ENCODE measurements around the gene ING3. TPM values are rescaled to one million over a fixed set of nuclear protein-coding genes. Genes with fewer than 3 reads are reported as not detected.

Gene ING3
- total RNA-seq, 1 experiment from 2014 or later, result 23.1 TPM

DNA sequence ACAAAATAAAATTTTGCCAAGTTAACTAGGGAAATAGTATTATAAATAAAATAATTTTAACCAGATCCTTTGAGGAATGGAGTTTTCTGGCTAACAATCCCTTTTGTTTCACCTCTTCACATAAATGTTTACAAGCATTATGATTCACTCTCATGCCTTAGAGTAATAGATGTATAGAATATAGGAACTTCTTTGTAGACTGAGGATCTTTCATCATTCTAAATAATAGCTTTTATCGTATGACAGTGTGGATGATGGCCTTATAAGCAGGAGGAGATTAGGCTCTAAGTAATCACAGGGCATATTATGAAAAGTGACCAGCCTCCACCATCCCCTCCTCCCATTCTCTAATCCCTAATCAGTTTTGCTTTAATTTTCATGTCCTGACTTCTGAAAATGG lies 13.5 kb downstream of the ING3 start:
- no peak overlapping the region for H4K5ac ChIP-seq (ENCODE audit: insufficient read length, low read depth, low read length)
- no peak overlapping the region for H2BK12ac ChIP-seq (ENCODE audit: insufficient read length, low read depth, low read length)
- H3K23me2 ChIP-seq (ENCODE audit: insufficient read length, low read depth, low read length, poor library complexity, severe bottlenecking), result no peaks in the 10 kb centered on the region
- H3K9me3 Mint-ChIP-seq, result no peaks in the 10 kb centered on the region
- no peak overlapping the region for H3K27ac ChIP-seq (ENCODE audit: insufficient read length, low read depth, low read length)
- H3K4me2 ChIP-seq (ENCODE audit: insufficient read depth, insufficient read length, low read length), result no peak overlapping the region
- peaks cover 2 to 28% (median 21%) of the 10 kb centered on the region in 3 experiments for H3K36me3 Mint-ChIP-seq (ENCODE audit: insufficient read depth in 1 of 3, low read depth in 3 of 3)
- H3K56ac ChIP-seq (ENCODE audit: insufficient read length, low read depth, low read length), result no peak overlapping the region
- no peaks in the 10 kb centered on the region for H3K79me1 ChIP-seq (ENCODE audit: insufficient read depth, low read depth, low read length, poor library complexity, severe bottlenecking)
- no peaks in the 10 kb centered on the region for H3K79me2 ChIP-seq (ENCODE audit: insufficient read depth, low read length)
- H4K91ac ChIP-seq (ENCODE audit: insufficient read length, low read depth, low read length), result no peak overlapping the region
- H3K27me3 ChIP-seq (ENCODE audit: insufficient read depth, low read length), result no peaks in the 10 kb centered on the region
- no peak overlapping the region for H2AK5ac ChIP-seq (ENCODE audit: insufficient read length, low read length)
- no peak overlapping the region for H3K18ac ChIP-seq (ENCODE audit: insufficient read length, low read depth, low read length)
- H3K27ac Mint-ChIP-seq, result no peak overlapping the region
- no peaks in the 10 kb centered on the region for H3K9me3 ChIP-seq (ENCODE audit: control insufficient read depth, low read depth, low read length)
- H3K4me3 Mint-ChIP-seq, result no peak overlapping the region
- no peak overlapping the region for H2BK20ac ChIP-seq (ENCODE audit: low read depth, low read length, poor library complexity, severe bottlenecking)
- H2BK120ac ChIP-seq (ENCODE audit: low read depth, low read length, poor library complexity, severe bottlenecking), result no peak overlapping the region
- H3K27me3 Mint-ChIP-seq (ENCODE audit: low read depth), result no peaks in the 10 kb centered on the region
- no peak overlapping the region for H3T11ph ChIP-seq (ENCODE audit: low read length)
- H4K8ac ChIP-seq (replicated peaks; ENCODE audit: insufficient read length, low read depth, low read length), result no peak overlapping the region
- H2BK5ac ChIP-seq (ENCODE audit: insufficient read length, low read length), result no peak overlapping the region
- no peak for DNase-seq
- H3K4ac ChIP-seq (ENCODE audit: low read depth, low read length), result no peak overlapping the region
- H3K4me1 Mint-ChIP-seq, result peaks cover 18 to 26% of the 10 kb centered on the region in 2 experiments
- no CpG with 5 or more reads among the region's 1 CpG for WGBS (ENCODE audit: extremely low coverage, insufficient read length, low lambda C conversion rate)
- TF ChIP-seq, protein P1, sequence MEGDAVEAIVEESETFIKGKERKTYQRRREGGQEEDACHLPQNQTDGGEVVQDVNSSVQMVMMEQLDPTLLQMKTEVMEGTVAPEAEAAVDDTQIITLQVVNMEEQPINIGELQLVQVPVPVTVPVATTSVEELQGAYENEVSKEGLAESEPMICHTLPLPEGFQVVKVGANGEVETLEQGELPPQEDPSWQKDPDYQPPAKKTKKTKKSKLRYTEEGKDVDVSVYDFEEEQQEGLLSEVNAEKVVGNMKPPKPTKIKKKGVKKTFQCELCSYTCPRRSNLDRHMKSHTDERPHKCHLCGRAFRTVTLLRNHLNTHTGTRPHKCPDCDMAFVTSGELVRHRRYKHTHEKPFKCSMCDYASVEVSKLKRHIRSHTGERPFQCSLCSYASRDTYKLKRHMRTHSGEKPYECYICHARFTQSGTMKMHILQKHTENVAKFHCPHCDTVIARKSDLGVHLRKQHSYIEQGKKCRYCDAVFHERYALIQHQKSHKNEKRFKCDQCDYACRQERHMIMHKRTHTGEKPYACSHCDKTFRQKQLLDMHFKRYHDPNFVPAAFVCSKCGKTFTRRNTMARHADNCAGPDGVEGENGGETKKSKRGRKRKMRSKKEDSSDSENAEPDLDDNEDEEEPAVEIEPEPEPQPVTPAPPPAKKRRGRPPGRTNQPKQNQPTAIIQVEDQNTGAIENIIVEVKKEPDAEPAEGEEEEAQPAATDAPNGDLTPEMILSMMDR (conservative IDR thresholded peaks at IDR 0.05), result no peak
- H4K20me1 ChIP-seq (ENCODE audit: control insufficient read depth, insufficient read depth, insufficient read length), result no peaks in the 10 kb centered on the region
- H3K23ac ChIP-seq (ENCODE audit: insufficient read length, low read depth, low read length), result no peak overlapping the region
- no peak overlapping the region for H2AFZ ChIP-seq (ENCODE audit: low read length)
- H3K9ac ChIP-seq (ENCODE audit: extremely low read depth, insufficient read length, low read length), result no peak overlapping the region
- peaks cover under 1% of the 10 kb centered on the region; the same call in 1 of the 2 replicates for H3K4me1 ChIP-seq (ENCODE audit: insufficient read depth, low read length)
- H2BK15ac ChIP-seq (ENCODE audit: low read depth, low read length), result no peak overlapping the region
- H3K14ac ChIP-seq (ENCODE audit: insufficient read depth, low read length), result no peak overlapping the region
